Vagina (tissue), 2 donors: Measurements from ENCODE around the gene ARID5B. TPM values are rescaled to one million over a fixed set of nuclear protein-coding genes. Genes with fewer than 3 reads are reported as not detected.
A peak's percentile ranks its signal among the peaks of the same experiment; 100 is the strongest.

ENCODE experiments used
- DNase-seq, 2 donors: peaks; one replicate each; pipeline ENCODE4 v3.0.0-alpha.2; 2017; ENCODE audit errors: extremely low spot score in 2 of 2
- H3K27ac ChIP-seq: fragments of 200-600 bp; sonication (generic); one replicate; pipeline ENCODE4 v1.5.1; 2019
- H3K27me3 ChIP-seq: fragments of 200-600 bp; sonication (generic); one replicate; pipeline ENCODE4 v1.5.1; 2019
- H3K36me3 ChIP-seq, 2 donors: fragments of 200-600 bp; sonication (generic); one replicate each; pipeline ENCODE4 v1.5.1; 2017 to 2019
- H3K4me1 ChIP-seq: fragments of 200-600 bp; sonication (generic); one replicate; pipeline ENCODE4 v1.5.1; 2019
- H3K4me3 ChIP-seq, 2 donors: fragments of 200-600 bp; sonication (generic); 1 replicate in 1 of 2; 2 replicates in 1 of 2; pipeline ENCODE4 v1.5.1; 2016 to 2019
- H3K9me3 ChIP-seq: fragments of 200-600 bp; sonication (generic); one replicate; pipeline ENCODE4 v1.5.1; 2019
- POLR2A ChIP-seq, 2 donors: fragments of 450-650 bp; IDR thresholded peaks; one replicate each; pipeline ENCODE4 v1.6.1; 2017; ENCODE audit warnings: antibody characterized with exemption in 2 of 2, mild to moderate bottlenecking in 2 of 2, moderate library complexity in 2 of 2
- POLR2AphosphoS5 ChIP-seq, 2 donors: sonication (generic); formaldehyde crosslinking; IDR thresholded peaks; one replicate each; pipeline ENCODE4 v1.9.0; 2017; ENCODE audit warnings: antibody characterized with exemption in 2 of 2, mild to moderate bottlenecking in 2 of 2, low read depth in 1 of 2; ENCODE audit not compliant: insufficient read depth in 1 of 2
- intact Hi-C: fragments of 100-400 bp; cut with DNase I; formaldehyde crosslinking; loops from one replicate; pipeline ENCODE4 v1.15.1; 2023
- total RNA-seq: library from RNA; depleted of rRNA; stranded (reverse); fragments of >200 nt; gene quantifications from one replicate; pipeline ENCODE4 v1.2.3, GENCODE V29; 2016
- TF ChIP-seq, protein P1 (sequence below), 3 experiments: fragments of 450-650 bp in 2 of 3; fragments of 200-600 bp in 1 of 3; sonication (generic) in 1 of 3; IDR thresholded peaks; one replicate each; pipeline ENCODE4 v1.5.1; 2017 to 2019; ENCODE audit warnings: antibody characterized with exemption in 3 of 3, mild to moderate bottlenecking in 2 of 3, moderate library complexity in 2 of 3

Gene ARID5B
- total RNA-seq, 1 donor from 2014 or later = 75.9 TPM

DNA sequence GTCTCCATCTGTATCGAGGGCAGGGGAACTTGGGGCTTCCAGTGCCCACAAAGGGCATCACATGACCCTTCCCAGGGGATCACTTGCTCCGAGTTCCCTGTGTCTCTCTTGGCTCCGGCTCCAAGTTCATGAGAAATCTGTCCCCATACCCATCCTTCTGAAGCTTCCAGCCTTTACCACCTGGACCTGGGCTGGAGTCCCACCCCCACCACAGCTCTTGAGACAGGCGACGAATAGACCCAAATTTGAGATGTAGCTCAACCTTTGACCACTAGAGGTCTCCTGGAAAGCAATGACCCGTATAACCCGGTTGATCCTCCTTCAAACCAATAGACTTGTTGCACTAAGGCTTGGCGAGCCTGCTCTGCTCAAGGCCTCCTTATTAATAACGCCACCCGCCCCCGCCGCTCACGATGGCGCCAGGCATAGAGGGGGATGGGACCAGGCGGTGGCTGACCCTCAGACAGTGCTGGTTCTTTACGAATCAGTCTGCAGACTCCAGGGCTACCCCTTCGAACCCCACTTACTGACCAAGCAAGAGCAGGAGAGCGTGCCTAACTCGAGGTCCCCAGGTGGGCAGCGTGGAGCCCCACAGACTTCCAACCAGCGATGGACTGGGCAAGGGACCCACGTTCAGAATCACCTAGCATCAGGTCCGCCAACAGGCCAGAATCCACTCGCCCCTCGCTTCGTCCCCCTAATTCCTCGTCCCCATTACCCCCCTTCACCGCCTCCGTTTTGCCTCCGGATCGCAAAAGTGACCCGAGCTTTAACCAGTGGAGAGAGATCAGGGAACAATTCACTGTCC lies 4.4 kb upstream of the ARID5B start:
- intact Hi-C loops = no loop called here
- TF ChIP-seq, protein P1, sequence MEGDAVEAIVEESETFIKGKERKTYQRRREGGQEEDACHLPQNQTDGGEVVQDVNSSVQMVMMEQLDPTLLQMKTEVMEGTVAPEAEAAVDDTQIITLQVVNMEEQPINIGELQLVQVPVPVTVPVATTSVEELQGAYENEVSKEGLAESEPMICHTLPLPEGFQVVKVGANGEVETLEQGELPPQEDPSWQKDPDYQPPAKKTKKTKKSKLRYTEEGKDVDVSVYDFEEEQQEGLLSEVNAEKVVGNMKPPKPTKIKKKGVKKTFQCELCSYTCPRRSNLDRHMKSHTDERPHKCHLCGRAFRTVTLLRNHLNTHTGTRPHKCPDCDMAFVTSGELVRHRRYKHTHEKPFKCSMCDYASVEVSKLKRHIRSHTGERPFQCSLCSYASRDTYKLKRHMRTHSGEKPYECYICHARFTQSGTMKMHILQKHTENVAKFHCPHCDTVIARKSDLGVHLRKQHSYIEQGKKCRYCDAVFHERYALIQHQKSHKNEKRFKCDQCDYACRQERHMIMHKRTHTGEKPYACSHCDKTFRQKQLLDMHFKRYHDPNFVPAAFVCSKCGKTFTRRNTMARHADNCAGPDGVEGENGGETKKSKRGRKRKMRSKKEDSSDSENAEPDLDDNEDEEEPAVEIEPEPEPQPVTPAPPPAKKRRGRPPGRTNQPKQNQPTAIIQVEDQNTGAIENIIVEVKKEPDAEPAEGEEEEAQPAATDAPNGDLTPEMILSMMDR (IDR thresholded peaks at IDR 0.05) = peak in 2 of 3 experiments; percentile 38 to 65
- no peak for TF ChIP-seq POLR2A (IDR thresholded peaks at IDR 0.05)
- TF ChIP-seq POLR2AphosphoS5 (IDR thresholded peaks at IDR 0.05; ENCODE audit: insufficient read depth in 1 of 2, low read depth in 1 of 2) = peak in 1 of 2 donors; percentile 29
- no peaks in the 10 kb centered on the region for H3K27me3 ChIP-seq

DNA sequence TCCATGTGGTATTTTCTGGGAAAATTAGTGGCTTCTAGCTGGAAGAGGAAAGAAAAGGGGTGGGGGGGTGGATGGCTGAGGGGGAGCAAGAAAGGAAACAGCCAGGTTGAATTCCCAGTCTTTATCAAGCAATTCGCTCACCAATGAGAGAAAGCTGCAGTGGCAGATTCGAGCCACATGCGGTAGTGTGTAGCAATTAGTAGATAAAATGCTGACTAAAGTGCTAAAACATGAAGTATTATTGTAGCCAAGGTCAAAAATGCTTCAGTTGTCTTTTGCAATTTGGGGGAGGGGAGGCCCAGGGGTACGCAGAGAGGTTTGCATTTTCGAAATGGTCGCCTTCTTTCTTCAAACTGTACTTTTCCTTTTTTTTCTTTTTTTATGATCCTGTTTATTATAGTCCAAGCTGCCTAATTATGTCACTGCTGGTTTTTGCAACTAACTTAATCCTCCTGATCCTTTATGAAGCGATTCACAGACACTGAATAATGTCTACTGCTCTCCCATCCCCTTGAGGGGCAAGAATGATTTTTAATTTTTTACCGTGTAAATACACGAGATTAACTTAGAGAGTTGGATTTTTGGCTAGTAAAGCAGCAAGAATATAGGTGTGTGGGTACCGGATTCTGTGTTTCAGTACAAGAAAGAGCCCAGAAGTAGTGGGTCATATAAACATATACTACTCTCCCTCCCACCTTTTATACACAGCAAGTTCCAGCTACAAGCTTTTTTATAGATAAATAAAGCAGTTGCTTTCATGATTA lies 3.6 kb upstream of the ARID5B start:
- Histone ChIP-seq H3K27ac (peak overlapping the region; percentile 43), H3K4me3 (peak overlapping the region; percentile 30 to 37), H3K36me3 (no peaks in the 10 kb centered on the region), H3K9me3 (no peaks in the 10 kb centered on the region), H3K4me1 (peaks cover 28% of the 10 kb centered on the region), H3K27me3 (no peaks in the 10 kb centered on the region)
- intact Hi-C loops = no loop called here
- TF ChIP-seq, protein P1 (IDR thresholded peaks at IDR 0.05) = peak in 1 of 3 experiments; percentile 26
- TF ChIP-seq POLR2A (IDR thresholded peaks at IDR 0.05) (no peak), POLR2AphosphoS5 (IDR thresholded peaks at IDR 0.05; ENCODE audit: insufficient read depth in 1 of 2, low read depth in 1 of 2) (peak in 1 of 2 donors; percentile 20)
- no peak for DNase-seq

More for the DNA sequence above, 4.4 kb upstream of the ARID5B start:
- H3K9me3 ChIP-seq = no peaks in the 10 kb centered on the region
- DNase-seq = no peak
- H3K36me3 ChIP-seq = no peaks in the 10 kb centered on the region
- H3K4me1 ChIP-seq = peaks cover 28% of the 10 kb centered on the region
- peak overlapping the region; percentile 43 for H3K27ac ChIP-seq
- H3K4me3 ChIP-seq = peak overlapping the region; percentile 30 to 37

DNA sequence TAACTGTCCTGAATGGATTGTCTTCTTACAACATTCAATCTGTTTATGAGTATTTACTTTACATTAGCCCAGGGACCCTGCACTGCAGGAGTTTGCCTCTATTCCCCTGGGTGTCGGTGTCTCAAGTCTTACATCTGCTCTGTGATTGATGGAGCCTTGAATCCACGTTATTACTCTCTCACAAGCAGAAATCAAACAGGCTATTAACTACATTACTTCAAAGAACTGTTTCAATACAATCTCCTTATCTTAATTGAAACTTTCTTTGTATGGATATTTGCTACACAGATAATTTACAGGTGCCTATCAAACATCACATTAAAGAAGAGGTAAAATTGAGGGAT lies 3.1 kb upstream of the ARID5B start:
- no peak overlapping the region for H3K27ac ChIP-seq

DNA sequence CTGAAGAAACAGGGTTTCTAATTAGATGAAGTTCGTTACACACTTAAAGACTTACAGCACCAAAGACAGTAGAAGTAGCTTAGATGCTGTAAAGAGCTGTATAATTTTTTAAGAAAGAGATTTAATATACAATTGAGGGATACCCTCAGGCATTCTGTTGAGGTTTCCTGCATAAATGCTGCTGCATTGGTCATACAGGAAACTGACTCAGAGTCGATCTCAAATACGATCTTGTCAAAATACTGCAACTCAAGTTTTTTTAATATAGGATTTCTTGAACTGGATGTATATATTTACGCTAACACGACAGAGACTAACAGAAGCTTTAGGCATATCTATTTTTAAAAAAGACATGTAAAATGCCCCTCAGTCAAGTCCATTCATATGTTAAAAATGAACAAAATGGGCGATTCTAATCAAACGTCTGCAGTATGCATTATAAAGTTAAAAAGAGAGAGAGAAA lies 2.4 kb upstream of the ARID5B start:
- intact Hi-C loops = no loop called here

More for the DNA sequence above, 3.1 kb upstream of the ARID5B start:
- DNase-seq = no peak
- H3K4me1 ChIP-seq = peaks cover 28% of the 10 kb centered on the region
- no peak overlapping the region for H3K4me3 ChIP-seq
- H3K27me3 ChIP-seq = no peaks in the 10 kb centered on the region
- intact Hi-C loops = no loop called here
- no peaks in the 10 kb centered on the region for H3K36me3 ChIP-seq
- H3K9me3 ChIP-seq = no peaks in the 10 kb centered on the region
- TF ChIP-seq, protein P1 (IDR thresholded peaks at IDR 0.05) = no peak
- no peak for TF ChIP-seq POLR2A (IDR thresholded peaks at IDR 0.05)

More for the DNA sequence above, 2.4 kb upstream of the ARID5B start:
- H3K27me3 ChIP-seq = no peaks in the 10 kb centered on the region
- H3K4me3 ChIP-seq = peak overlapping the region in 1 of 2 donors; percentile 77
- no peaks in the 10 kb centered on the region for H3K36me3 ChIP-seq
- H3K9me3 ChIP-seq = no peaks in the 10 kb centered on the region
- H3K4me1 ChIP-seq = peaks cover 31% of the 10 kb centered on the region
- H3K27ac ChIP-seq = peak overlapping the region; percentile 98
- TF ChIP-seq, protein P1 (IDR thresholded peaks at IDR 0.05) = no peak
- TF ChIP-seq POLR2A (IDR thresholded peaks at IDR 0.05) (no peak), POLR2AphosphoS5 (IDR thresholded peaks at IDR 0.05; ENCODE audit: insufficient read depth in 1 of 2, low read depth in 1 of 2) (no peak)
- DNase-seq = no peak
